DMS153 (cell line): ENCODE data around the gene ZNF23.
A peak's percentile ranks its signal among the peaks of the same experiment; 100 is the strongest.

ENCODE experiments used
- DNase-seq: peaks from one replicate; lab custom pipeline; 2025; lab: John Stamatoyannopoulos, UW

The ZNF23 gene

GRCh38 chr16:71426069-71426879 is 35.8 kb downstream of the ZNF23 start:
- peak; percentile 84 for DNase-seq

- no peak for DNase-seq
Observed at GRCh38 chr16:71425746-71426068, 36.3 kb downstream of the ZNF23 start.

GRCh38 chr16:71424626-71425025 is 37.4 kb downstream of the ZNF23 start:
- no peak for DNase-seq

GRCh38 chr16:71423865-71424264 is 38.2 kb downstream of the ZNF23 start:
- DNase-seq = no peak

GRCh38 chr16:71423016-71423415 is 39.0 kb downstream of the ZNF23 start:
- DNase-seq = no peak

GRCh38 chr16:71421911-71422310 is 40.1 kb downstream of the ZNF23 start:
- DNase-seq = no peak

- no peak for DNase-seq
Observed at GRCh38 chr16:71414038-71414437, 48.0 kb downstream of the ZNF23 start.

- no peak for DNase-seq
Observed at GRCh38 chr16:71413341-71413740, 48.7 kb downstream of the ZNF23 start.

- DNase-seq = peak; percentile 48
Observed at GRCh38 chr16:71412270-71413160, 49.5 kb downstream of the ZNF23 start.

- no peak for DNase-seq
Observed at GRCh38 chr16:71410146-71410545, 51.9 kb downstream of the ZNF23 start.

GRCh38 chr16:71409011-71409775 is 52.9 kb downstream of the ZNF23 start:
- DNase-seq = no peak

GRCh38 chr16:71408536-71408935 is 53.5 kb downstream of the ZNF23 start:
- DNase-seq = no peak

GRCh38 chr16:71407731-71408130 is 54.3 kb downstream of the ZNF23 start:
- no peak for DNase-seq

GRCh38 chr16:71406724-71407123 is 55.3 kb downstream of the ZNF23 start:
- DNase-seq = no peak

- DNase-seq = no peak
Observed at GRCh38 chr16:71406316-71406715, 55.7 kb downstream of the ZNF23 start.

GRCh38 chr16:71404364-71404763 is 57.7 kb downstream of the ZNF23 start:
- DNase-seq = no peak

GRCh38 chr16:71402674-71403073 is 59.4 kb downstream of the ZNF23 start:
- no peak for DNase-seq

GRCh38 chr16:71402007-71402406 is 60.0 kb downstream of the ZNF23 start:
- no peak for DNase-seq

GRCh38 chr16:71399801-71400563 is 62.1 kb downstream of the ZNF23 start:
- no peak for DNase-seq
